ENCODE measurements around the gene SSU72.
A peak's percentile ranks its signal among the peaks of the same experiment; 100 is the strongest.
"Not testable (repeated sequence)": the region's sequence is repeated elsewhere in the genome, so short reads cannot be mapped to it uniquely, and the experiment has no call there.

The SSU72 gene

DNA sequence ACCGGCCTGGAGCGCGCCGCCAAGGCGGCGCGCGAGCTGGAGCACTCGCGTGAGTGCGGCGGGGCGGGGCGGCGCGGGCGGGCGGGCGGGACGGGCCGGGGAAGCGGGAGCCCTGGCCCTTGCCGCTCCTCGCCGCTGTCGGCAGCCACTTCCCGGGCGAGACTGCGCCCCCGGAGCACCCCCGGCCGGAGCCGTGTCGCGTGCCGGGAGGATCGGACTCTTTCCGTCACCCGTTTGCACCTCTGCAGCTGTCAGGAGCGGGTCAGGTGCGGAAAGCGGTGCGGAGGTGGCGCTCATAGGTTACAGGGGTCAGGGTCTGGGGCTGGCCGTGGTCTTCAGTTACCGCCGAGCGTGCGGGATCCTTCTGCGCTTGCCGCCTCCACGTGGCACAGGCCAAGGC, 62.2 kb downstream of the SSU72 start:
- H3K27me3 ChIP-seq (ENCODE audit: insufficient read depth, low read length, poor library complexity); H3K79me2 ChIP-seq (ENCODE audit: control insufficient read depth, insufficient read depth, low read length); H3K36me3 ChIP-seq (ENCODE audit: control insufficient read depth, insufficient read depth, low read length); H3K4me2 ChIP-seq (ENCODE audit: low read length); H3K27ac ChIP-seq (ENCODE audit: low read depth, low read length); H2AK5ac ChIP-seq (ENCODE audit: low read length); H3K79me1 ChIP-seq (ENCODE audit: low read length); H2BK5ac ChIP-seq (ENCODE audit: low read length); H3K18ac ChIP-seq (ENCODE audit: low read length); H2BK120ac ChIP-seq (ENCODE audit: low read depth, low read length); H4K5ac ChIP-seq (ENCODE audit: low read length); H3K23ac ChIP-seq (ENCODE audit: low read length); DNase-seq; H3K4me1 ChIP-seq (ENCODE audit: control insufficient read depth, low read depth, low read length); H2BK15ac ChIP-seq (replicated peaks; ENCODE audit: low read depth); H4K8ac ChIP-seq (ENCODE audit: low read depth, low read length); H3K4ac ChIP-seq (ENCODE audit: low read depth, low read length): not testable (repeated sequence)
- no CpG with 5 or more reads among the region's 52 CpGs for WGBS (ENCODE audit: extremely low coverage, insufficient coverage, low lambda C conversion rate)
- peak overlapping the region; percentile 58 for H3K9ac ChIP-seq (ENCODE audit: low read length)
- H3K56ac ChIP-seq (ENCODE audit: low read length) = peak overlapping the region; percentile 67
- peak overlapping the region; percentile 39 for H3K4me3 ChIP-seq (ENCODE audit: low read length)

DNA sequence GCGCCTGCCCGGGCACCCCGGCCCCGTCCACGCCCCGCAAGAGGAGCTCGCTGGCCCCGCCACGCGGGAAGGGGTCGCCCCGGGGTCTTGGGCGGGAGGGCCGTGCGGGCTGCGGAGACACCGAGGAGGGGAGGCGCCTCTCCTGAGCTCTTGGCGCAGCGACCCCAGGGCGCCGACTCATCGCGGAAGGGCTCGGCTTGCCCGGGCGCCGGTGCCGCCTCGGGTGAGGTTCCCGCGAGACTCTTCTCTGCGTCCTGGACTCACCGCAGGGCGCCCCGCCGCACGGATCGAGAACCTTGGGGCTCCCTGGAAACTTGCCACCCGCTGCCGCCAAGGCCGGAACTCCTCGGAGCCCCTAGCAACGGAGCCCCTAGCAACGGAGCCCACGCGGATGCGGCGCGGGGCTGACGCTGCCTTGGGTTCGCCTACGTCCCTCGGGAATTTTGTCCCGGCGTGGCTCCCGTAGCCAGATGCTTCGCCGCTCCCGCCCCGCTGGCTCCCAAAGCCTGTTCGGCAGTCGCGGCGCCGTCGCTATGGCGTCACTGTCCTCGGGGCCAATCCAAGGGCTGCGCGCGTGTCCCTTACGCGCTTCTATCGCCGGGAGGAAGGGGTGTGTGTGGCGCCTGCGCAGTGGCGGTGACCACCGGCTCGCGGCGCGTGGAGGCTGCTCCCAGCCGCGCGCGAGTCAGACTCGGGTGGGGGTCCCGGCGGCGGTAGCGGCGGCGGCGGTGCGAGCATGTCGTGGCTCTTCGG, 63.0 kb downstream of the SSU72 start, which contains the start of gene ATAD3A:
Gene ATAD3A, plus strand, starts transcription at position 630 of the 753 bp plus-strand sequence. Its CDS starts 107 bp downstream, at position 737.
- Histone ChIP-seq H3K4ac (ENCODE audit: low read depth, low read length) (peak within 1 kb of the TSS; percentile 77), H2BK120ac (ENCODE audit: low read depth, low read length) (no peak within 1 kb of the TSS), H3K4me2 (ENCODE audit: low read length) (peak within 1 kb of the TSS; percentile 53), H2AK5ac (ENCODE audit: low read length) (no peak within 1 kb of the TSS), H2BK15ac (replicated peaks; ENCODE audit: low read depth) (no peak within 1 kb of the TSS), H3K36me3 (ENCODE audit: control insufficient read depth, insufficient read depth, low read length) (no peaks in the 10 kb centered on the region), H3K9ac (ENCODE audit: low read length) (peak within 1 kb of the TSS; percentile 71), H3K18ac (ENCODE audit: low read length) (peak within 1 kb of the TSS; percentile 81), H4K5ac (ENCODE audit: low read length) (no peak within 1 kb of the TSS), H3K79me1 (ENCODE audit: low read length) (no peaks in the 10 kb centered on the region), H3K56ac (ENCODE audit: low read length) (peak within 1 kb of the TSS; percentile 93), H3K4me1 (ENCODE audit: control insufficient read depth, low read depth, low read length) (no peaks in the 10 kb centered on the region), H2BK5ac (ENCODE audit: low read length) (no peak within 1 kb of the TSS), H3K23ac (ENCODE audit: low read length) (no peak within 1 kb of the TSS), H3K79me2 (ENCODE audit: control insufficient read depth, insufficient read depth, low read length) (no peaks in the 10 kb centered on the region), H3K27ac (ENCODE audit: low read depth, low read length) (peak within 1 kb of the TSS; percentile 73), H3K27me3 (ENCODE audit: insufficient read depth, low read length, poor library complexity) (no peaks in the 10 kb centered on the region), H3K4me3 (ENCODE audit: low read length) (peak within 1 kb of the TSS; percentile 39), H4K8ac (ENCODE audit: low read depth, low read length) (no peak within 1 kb of the TSS)
- DNase-seq = peak; percentile 99
- no CpG with 5 or more reads among the region's 99 CpGs for WGBS (ENCODE audit: extremely low coverage, insufficient coverage, low lambda C conversion rate)

DNA sequence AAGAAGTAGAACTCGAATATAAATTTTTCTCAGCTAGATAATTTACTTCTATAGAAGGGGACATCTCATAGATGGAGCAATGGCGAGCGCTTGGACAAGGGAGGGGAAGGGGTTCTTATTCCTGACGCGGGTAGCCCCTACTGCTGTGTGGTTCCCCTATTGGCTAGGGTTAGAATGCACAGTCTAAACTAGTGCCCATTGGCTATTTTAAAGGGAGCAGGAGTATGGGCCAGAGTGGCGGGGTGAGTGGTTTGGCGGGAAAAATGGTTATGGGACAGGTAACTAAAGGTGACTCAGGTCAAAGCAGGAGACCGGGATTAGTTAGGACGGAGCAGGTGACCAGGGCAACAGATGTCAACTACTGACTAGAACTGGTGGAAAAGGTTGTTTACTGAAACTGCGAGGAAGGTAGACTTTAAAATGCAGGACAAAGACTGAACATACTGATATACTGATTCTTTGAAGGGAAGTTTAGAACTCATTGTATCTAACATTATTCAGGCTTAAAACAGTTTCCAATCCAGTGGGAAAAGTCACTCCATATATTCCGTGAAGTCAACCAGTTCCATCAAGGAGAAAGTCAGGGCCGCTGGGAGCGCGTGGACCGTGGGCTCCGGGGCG, 63.6 kb downstream of the SSU72 start:
- peak overlapping the region; percentile 53 for H3K4me2 ChIP-seq (ENCODE audit: low read length)
- H4K5ac ChIP-seq (ENCODE audit: low read length) = no peak overlapping the region
- H3K27ac ChIP-seq (ENCODE audit: low read depth, low read length) = peak overlapping the region; percentile 73
- no peak overlapping the region for H4K8ac ChIP-seq (ENCODE audit: low read depth, low read length)
- peak overlapping the region; percentile 81 for H3K18ac ChIP-seq (ENCODE audit: low read length)
- WGBS (ENCODE audit: extremely low coverage, insufficient coverage, low lambda C conversion rate) = no CpG with 5 or more reads among the region's 17 CpGs
- H2AK5ac ChIP-seq (ENCODE audit: low read length) = no peak overlapping the region
- H3K79me2 ChIP-seq (ENCODE audit: control insufficient read depth, insufficient read depth, low read length) = no peaks in the 10 kb centered on the region
- no peak overlapping the region for H2BK120ac ChIP-seq (ENCODE audit: low read depth, low read length)
- H3K79me1 ChIP-seq (ENCODE audit: low read length) = no peaks in the 10 kb centered on the region
- H3K4me1 ChIP-seq (ENCODE audit: control insufficient read depth, low read depth, low read length) = no peaks in the 10 kb centered on the region
- DNase-seq = peak; percentile 83
- H3K23ac ChIP-seq (ENCODE audit: low read length) = no peak overlapping the region
- peak overlapping the region; percentile 71 for H3K9ac ChIP-seq (ENCODE audit: low read length)
- H3K27me3 ChIP-seq (ENCODE audit: insufficient read depth, low read length, poor library complexity) = no peaks in the 10 kb centered on the region
- H3K56ac ChIP-seq (ENCODE audit: low read length) = peak overlapping the region; percentile 93
- peak overlapping the region; percentile 25 for H3K4me3 ChIP-seq (ENCODE audit: low read length)
- H2BK15ac ChIP-seq (replicated peaks; ENCODE audit: low read depth) = no peak overlapping the region
- peak overlapping the region; percentile 77 for H3K4ac ChIP-seq (ENCODE audit: low read depth, low read length)
- H3K36me3 ChIP-seq (ENCODE audit: control insufficient read depth, insufficient read depth, low read length) = no peaks in the 10 kb centered on the region
- no peak overlapping the region for H2BK5ac ChIP-seq (ENCODE audit: low read length)

DNA sequence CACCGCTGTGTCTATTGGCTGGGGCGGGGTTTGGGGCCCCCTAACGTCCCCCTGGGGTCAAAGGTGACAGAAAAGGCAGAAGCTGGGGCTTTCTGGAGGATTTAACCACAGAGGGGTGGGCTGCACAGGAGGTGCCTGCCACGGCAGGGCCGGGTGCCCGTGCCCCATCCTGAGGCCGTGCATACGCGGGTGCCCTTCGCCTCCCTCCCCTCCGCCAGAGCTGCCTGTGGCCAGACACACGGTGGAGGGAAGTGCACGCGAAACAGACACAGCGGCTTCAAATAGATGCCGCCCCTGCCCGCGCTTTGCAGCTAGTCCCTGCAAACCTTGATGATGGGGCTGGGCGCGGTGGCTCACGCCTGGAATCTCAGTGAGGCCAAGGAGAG, 65.2 kb downstream of the SSU72 start:
- no CpG with 5 or more reads among the region's 21 CpGs for WGBS (ENCODE audit: extremely low coverage, insufficient coverage, low lambda C conversion rate)
- not testable (repeated sequence) for H3K4me3 ChIP-seq (ENCODE audit: low read length); H3K27me3 ChIP-seq (ENCODE audit: insufficient read depth, low read length, poor library complexity); H4K5ac ChIP-seq (ENCODE audit: low read length); H2AK5ac ChIP-seq (ENCODE audit: low read length); H3K4me2 ChIP-seq (ENCODE audit: low read length); H3K36me3 ChIP-seq (ENCODE audit: control insufficient read depth, insufficient read depth, low read length); H2BK5ac ChIP-seq (ENCODE audit: low read length); H3K56ac ChIP-seq (ENCODE audit: low read length); DNase-seq; H3K23ac ChIP-seq (ENCODE audit: low read length); H3K27ac ChIP-seq (ENCODE audit: low read depth, low read length); H3K79me1 ChIP-seq (ENCODE audit: low read length); H3K4me1 ChIP-seq (ENCODE audit: control insufficient read depth, low read depth, low read length); H4K8ac ChIP-seq (ENCODE audit: low read depth, low read length); H3K79me2 ChIP-seq (ENCODE audit: control insufficient read depth, insufficient read depth, low read length); H2BK120ac ChIP-seq (ENCODE audit: low read depth, low read length); H3K9ac ChIP-seq (ENCODE audit: low read length); H3K4ac ChIP-seq (ENCODE audit: low read depth, low read length); H3K18ac ChIP-seq (ENCODE audit: low read length); H2BK15ac ChIP-seq (replicated peaks; ENCODE audit: low read depth)

DNA sequence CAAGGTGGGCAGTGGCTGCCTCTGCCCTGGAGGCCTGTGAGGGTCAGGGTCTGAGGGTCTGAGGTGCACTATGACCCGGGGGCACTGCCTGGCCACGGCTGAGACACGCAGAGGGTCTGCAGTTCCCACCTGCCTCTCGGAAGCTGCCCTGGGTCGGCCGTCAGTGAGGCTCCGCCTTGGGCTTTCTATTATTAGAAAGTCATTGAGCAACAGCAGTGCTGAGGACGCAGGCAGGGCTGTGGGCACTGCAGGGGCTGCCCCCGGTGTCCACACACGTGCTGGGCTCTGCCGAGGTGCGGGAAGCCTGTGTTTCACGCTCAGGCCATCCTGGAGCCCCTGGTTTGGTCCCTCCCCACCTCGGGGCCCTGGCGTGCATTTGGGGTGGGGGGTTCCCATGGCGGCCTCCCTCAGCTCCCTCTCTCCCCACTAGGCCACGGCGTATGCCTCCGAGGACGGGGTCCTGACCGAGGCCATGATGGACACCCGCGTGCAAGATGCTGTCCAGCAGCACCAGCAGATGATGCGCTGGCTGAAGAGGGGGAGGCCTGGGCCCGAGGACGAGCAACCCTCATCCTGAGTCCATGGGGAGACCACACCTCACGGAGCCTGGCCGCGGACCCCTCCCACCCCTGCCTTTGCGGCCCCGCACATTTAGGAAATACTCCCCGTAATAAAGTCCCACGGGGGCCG, 65.7 kb downstream of the SSU72 start:
- not testable (repeated sequence) for H2AK5ac ChIP-seq (ENCODE audit: low read length); H3K23ac ChIP-seq (ENCODE audit: low read length); H3K4me1 ChIP-seq (ENCODE audit: control insufficient read depth, low read depth, low read length); H3K4me2 ChIP-seq (ENCODE audit: low read length); H2BK5ac ChIP-seq (ENCODE audit: low read length); DNase-seq; H3K36me3 ChIP-seq (ENCODE audit: control insufficient read depth, insufficient read depth, low read length); H2BK120ac ChIP-seq (ENCODE audit: low read depth, low read length); H3K79me1 ChIP-seq (ENCODE audit: low read length); H3K4me3 ChIP-seq (ENCODE audit: low read length); H3K18ac ChIP-seq (ENCODE audit: low read length); H3K27me3 ChIP-seq (ENCODE audit: insufficient read depth, low read length, poor library complexity); H3K27ac ChIP-seq (ENCODE audit: low read depth, low read length); H4K5ac ChIP-seq (ENCODE audit: low read length); H3K9ac ChIP-seq (ENCODE audit: low read length); H3K4ac ChIP-seq (ENCODE audit: low read depth, low read length); H3K56ac ChIP-seq (ENCODE audit: low read length); H2BK15ac ChIP-seq (replicated peaks; ENCODE audit: low read depth); H3K79me2 ChIP-seq (ENCODE audit: control insufficient read depth, insufficient read depth, low read length); H4K8ac ChIP-seq (ENCODE audit: low read depth, low read length)
- no CpG with 5 or more reads among the region's 34 CpGs for WGBS (ENCODE audit: extremely low coverage, insufficient coverage, low lambda C conversion rate)
